Suprapubic skin (tissue), 4 donors: Measurements from ENCODE around the gene ARHGAP10.

Experiments used
- EP300 ChIP-seq: sonication (generic); formaldehyde crosslinking; IDR thresholded peaks from one replicate; pipeline ENCODE4 v1.6.1; 2017; ENCODE audit warnings: antibody characterized with exemption
- POLR2A ChIP-seq, 2 donors: fragments of 450-650 bp; IDR thresholded peaks; one replicate each; pipeline ENCODE4 v1.6.1; 2017; ENCODE audit warnings: antibody characterized with exemption in 2 of 2, mild to moderate bottlenecking in 2 of 2, moderate library complexity in 2 of 2
- POLR2AphosphoS5 ChIP-seq, 3 donors: sonication (generic); formaldehyde crosslinking; IDR thresholded peaks; one replicate each; pipeline ENCODE4 v1.6.1; 2017; ENCODE audit warnings: antibody characterized with exemption in 3 of 3
- TF ChIP-seq, protein P1 (sequence below), 2 donors: fragments of 200-600 bp in 1 of 2; fragments of 450-650 bp in 1 of 2; sonication (generic) in 1 of 2; IDR thresholded peaks; one replicate each; pipeline ENCODE4 v1.5.1; 2016 to 2019; ENCODE audit warnings: antibody characterized with exemption in 2 of 2, mild to moderate bottlenecking in 1 of 2, moderate library complexity in 1 of 2

DNA sequence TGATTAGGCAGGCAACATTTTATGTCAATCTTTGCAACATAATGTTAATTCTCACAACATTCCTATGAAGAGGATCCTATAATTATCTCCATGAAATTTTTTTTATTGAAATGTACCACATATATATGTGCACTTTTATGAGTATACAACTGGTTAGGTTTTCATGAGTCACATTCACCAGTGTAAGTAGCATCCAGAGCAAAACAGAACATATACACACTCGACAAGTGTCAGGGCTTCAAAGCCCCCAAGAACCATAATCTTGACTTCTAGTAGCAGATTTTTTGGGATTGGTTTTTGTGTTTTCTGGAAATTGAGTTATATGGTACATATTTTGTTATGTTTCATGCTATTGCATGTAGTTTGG is 62.4 kb downstream of the ARHGAP10 start:
- TF ChIP-seq POLR2AphosphoS5 (IDR thresholded peaks at IDR 0.05) (no peak), POLR2A (IDR thresholded peaks at IDR 0.05) (no peak), EP300 (no peak)
- TF ChIP-seq, protein P1, sequence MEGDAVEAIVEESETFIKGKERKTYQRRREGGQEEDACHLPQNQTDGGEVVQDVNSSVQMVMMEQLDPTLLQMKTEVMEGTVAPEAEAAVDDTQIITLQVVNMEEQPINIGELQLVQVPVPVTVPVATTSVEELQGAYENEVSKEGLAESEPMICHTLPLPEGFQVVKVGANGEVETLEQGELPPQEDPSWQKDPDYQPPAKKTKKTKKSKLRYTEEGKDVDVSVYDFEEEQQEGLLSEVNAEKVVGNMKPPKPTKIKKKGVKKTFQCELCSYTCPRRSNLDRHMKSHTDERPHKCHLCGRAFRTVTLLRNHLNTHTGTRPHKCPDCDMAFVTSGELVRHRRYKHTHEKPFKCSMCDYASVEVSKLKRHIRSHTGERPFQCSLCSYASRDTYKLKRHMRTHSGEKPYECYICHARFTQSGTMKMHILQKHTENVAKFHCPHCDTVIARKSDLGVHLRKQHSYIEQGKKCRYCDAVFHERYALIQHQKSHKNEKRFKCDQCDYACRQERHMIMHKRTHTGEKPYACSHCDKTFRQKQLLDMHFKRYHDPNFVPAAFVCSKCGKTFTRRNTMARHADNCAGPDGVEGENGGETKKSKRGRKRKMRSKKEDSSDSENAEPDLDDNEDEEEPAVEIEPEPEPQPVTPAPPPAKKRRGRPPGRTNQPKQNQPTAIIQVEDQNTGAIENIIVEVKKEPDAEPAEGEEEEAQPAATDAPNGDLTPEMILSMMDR (IDR thresholded peaks at IDR 0.05) = no peak
